HG03571 (cell line): ENCODE data around the gene CHMP2B.
A peak's percentile ranks its signal among the peaks of the same experiment; 100 is the strongest.
"Not testable (repeated sequence)": the region's sequence is repeated elsewhere in the genome, so short reads cannot be mapped to it uniquely, and the experiment has no call there.

Experiments
- ATAC-seq: cut with Tn5 transposase; IDR thresholded peaks from one replicate; pipeline ENCODE4 v1.9.1; 2021; ENCODE audit not compliant: unreplicated experiment

CHMP2B gene

GRCh38 chr3:87229113-87229512 lies 2.0 kb downstream of the CHMP2B start:
- ATAC-seq, result no peak

GRCh38 chr3:87233805-87234204 lies 6.7 kb downstream of the CHMP2B start:
- ATAC-seq, result no peak

GRCh38 chr3:87236093-87236492 lies 9.0 kb downstream of the CHMP2B start:
- ATAC-seq, result no peak

- no peak for ATAC-seq
These were observed 19.7 kb downstream of the CHMP2B start for GRCh38 chr3:87246662-87247429.

GRCh38 chr3:87247430-87247773 lies 20.3 kb downstream of the CHMP2B start:
- no peak for ATAC-seq

- ATAC-seq, result not testable (repeated sequence)
These were observed 21.1 kb downstream of the CHMP2B start for GRCh38 chr3:87248231-87248630.

- ATAC-seq, result no peak
These were observed 21.7 kb downstream of the CHMP2B start for GRCh38 chr3:87248831-87249230.

GRCh38 chr3:87250009-87250408 lies 22.9 kb downstream of the CHMP2B start:
- ATAC-seq, result no peak

- no peak for ATAC-seq
These were observed 33.2 kb downstream of the CHMP2B start for GRCh38 chr3:87260270-87260669.

GRCh38 chr3:87261925-87262324 lies 34.8 kb downstream of the CHMP2B start:
- no peak for ATAC-seq

- no peak for ATAC-seq
These were observed 41.0 kb downstream of the CHMP2B start for GRCh38 chr3:87267953-87268645.

- ATAC-seq, result no peak
These were observed 41.6 kb downstream of the CHMP2B start for GRCh38 chr3:87268646-87269211.

GRCh38 chr3:87269723-87270122 lies 42.6 kb downstream of the CHMP2B start:
- ATAC-seq, result no peak

GRCh38 chr3:87270908-87271700 lies 44.0 kb downstream of the CHMP2B start:
- no peak for ATAC-seq

GRCh38 chr3:87272718-87273341 lies 45.7 kb downstream of the CHMP2B start:
- ATAC-seq, result peak; percentile 52

GRCh38 chr3:87276484-87276883 lies 49.4 kb downstream of the CHMP2B start, which contains the start of gene POU1F1:
POU1F1 (minus strand) TSS chr3:87276584; CDS start chr3:87276462, 122 bp downstream.
- no peak for ATAC-seq

- ATAC-seq, result no peak
These were observed 59.9 kb downstream of the CHMP2B start for GRCh38 chr3:87287011-87287410.

- ATAC-seq, result no peak
These were observed 61.3 kb downstream of the CHMP2B start for GRCh38 chr3:87288446-87288845.

- peak; percentile 66 for ATAC-seq
These were observed 71.1 kb downstream of the CHMP2B start for GRCh38 chr3:87298111-87298718.

GRCh38 chr3:87305031-87305430 lies 77.9 kb downstream of the CHMP2B start:
- not testable (repeated sequence) for ATAC-seq
